Suprapubic skin (tissue), 4 donors: ENCODE results near the gene VPS13C. TPM values are rescaled to one million over a fixed set of nuclear protein-coding genes. Genes with fewer than 3 reads are reported as not detected.

Experiments used
- DNase-seq, 2 donors: peaks; one replicate each; pipeline ENCODE4 v3.0.0-alpha.2; 2019; ENCODE audit warnings: low spot score in 2 of 2
- H3K27ac ChIP-seq: fragments of 200-600 bp; sonication (generic); one replicate; pipeline ENCODE4 v1.5.1; 2019
- H3K27me3 ChIP-seq: fragments of 200-600 bp; sonication (generic); one replicate; pipeline ENCODE4 v1.5.1; 2019
- H3K36me3 ChIP-seq: fragments of 200-600 bp; sonication (generic); one replicate; pipeline ENCODE4 v1.5.1; 2019
- H3K4me1 ChIP-seq: fragments of 200-600 bp; sonication (generic); one replicate; pipeline ENCODE4 v1.5.1; 2019
- H3K4me3 ChIP-seq: fragments of 200-600 bp; sonication (generic); one replicate; pipeline ENCODE4 v1.5.1; 2019; ENCODE audit warnings: mild to moderate bottlenecking
- H3K9me3 ChIP-seq: fragments of 200-600 bp; sonication (generic); one replicate; pipeline ENCODE4 v1.5.1; 2019
- EP300 ChIP-seq: sonication (generic); formaldehyde crosslinking; IDR thresholded peaks from one replicate; pipeline ENCODE4 v1.6.1; 2017; ENCODE audit warnings: antibody characterized with exemption
- POLR2A ChIP-seq, 2 donors: fragments of 450-650 bp; IDR thresholded peaks; one replicate each; pipeline ENCODE4 v1.6.1; 2017; ENCODE audit warnings: antibody characterized with exemption in 2 of 2, mild to moderate bottlenecking in 2 of 2, moderate library complexity in 2 of 2
- POLR2AphosphoS5 ChIP-seq, 3 donors: sonication (generic); formaldehyde crosslinking; IDR thresholded peaks; one replicate each; pipeline ENCODE4 v1.6.1; 2017; ENCODE audit warnings: antibody characterized with exemption in 3 of 3
- WGBS: methylation state at CpG from one replicate; pipeline ENCODE4 v1.1.5; 2018; 5-methylcytosine and 5-hydroxymethylcytosine counted together
- total RNA-seq, 4 donors: library from RNA; depleted of rRNA; stranded (reverse); fragments of >200 nt; gene quantifications; one replicate each; pipeline ENCODE4 v1.1.0, GENCODE V29; 2016
- TF ChIP-seq, protein P1 (sequence below), 2 donors: fragments of 200-600 bp in 1 of 2; fragments of 450-650 bp in 1 of 2; sonication (generic) in 1 of 2; IDR thresholded peaks; one replicate each; pipeline ENCODE4 v1.5.1; 2016 to 2019; ENCODE audit warnings: antibody characterized with exemption in 2 of 2, mild to moderate bottlenecking in 1 of 2, moderate library complexity in 1 of 2

Gene VPS13C
- total RNA-seq, 4 donors from 2014 or later, result 30.4 to 74.3 (median 42.8) TPM

DNA sequence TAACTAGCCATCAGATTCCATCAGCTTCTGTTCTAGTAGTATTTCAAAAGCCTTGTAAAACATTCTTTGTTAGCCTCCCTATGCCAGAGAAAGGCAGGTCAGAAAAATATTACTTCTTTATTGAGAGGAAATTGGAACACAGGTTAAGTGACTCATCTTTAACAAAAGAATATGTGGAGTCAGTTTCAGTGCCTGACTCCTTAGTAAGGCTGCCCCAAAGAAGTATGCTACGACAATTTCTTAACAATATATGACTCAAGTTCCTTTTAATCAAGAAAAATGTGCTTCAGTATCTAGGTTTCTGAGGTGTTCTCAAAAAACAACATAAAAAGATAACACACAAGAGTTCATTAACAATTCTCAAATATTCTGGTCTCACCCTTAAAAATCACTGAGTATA is 139.2 kb downstream of the VPS13C start:
- peaks cover 52% of the 10 kb centered on the region for H3K36me3 ChIP-seq
- H3K4me3 ChIP-seq, result no peak overlapping the region
- H3K27ac ChIP-seq, result no peak overlapping the region
- H3K27me3 ChIP-seq, result no peaks in the 10 kb centered on the region
- no peak for TF ChIP-seq POLR2A (IDR thresholded peaks at IDR 0.05)
- H3K4me1 ChIP-seq, result no peaks in the 10 kb centered on the region
- DNase-seq, result no peak
- WGBS, result 94% methylated on average over 1 of the region's 1 CpG
- no peaks in the 10 kb centered on the region for H3K9me3 ChIP-seq

DNA sequence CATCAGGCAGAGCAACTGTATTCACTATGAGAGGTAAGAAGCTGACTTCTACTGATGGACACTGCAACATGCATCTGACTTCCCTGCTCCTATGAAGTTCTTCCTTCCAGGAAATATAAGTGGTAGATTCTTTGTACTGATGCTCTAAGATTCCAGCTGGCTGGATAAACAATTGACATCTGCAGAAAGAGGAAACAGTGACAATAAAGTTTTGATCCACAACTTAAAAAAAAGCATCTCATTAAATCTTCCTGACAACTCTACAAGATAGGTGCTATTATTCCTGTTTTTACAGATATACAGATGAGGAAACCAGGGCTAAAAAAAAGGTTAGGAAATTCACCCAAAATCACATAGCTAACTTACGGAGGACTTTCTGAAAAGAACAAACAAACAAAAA is 142.8 kb downstream of the VPS13C start:
- Histone ChIP-seq H3K4me3 (no peak overlapping the region), H3K4me1 (no peaks in the 10 kb centered on the region), H3K27me3 (no peaks in the 10 kb centered on the region), H3K36me3 (peaks cover 68% of the 10 kb centered on the region), H3K9me3 (no peaks in the 10 kb centered on the region), H3K27ac (no peak overlapping the region)
- TF ChIP-seq POLR2AphosphoS5 (IDR thresholded peaks at IDR 0.05) (no peak), POLR2A (IDR thresholded peaks at IDR 0.05) (no peak), EP300 (no peak)
- TF ChIP-seq, protein P1, sequence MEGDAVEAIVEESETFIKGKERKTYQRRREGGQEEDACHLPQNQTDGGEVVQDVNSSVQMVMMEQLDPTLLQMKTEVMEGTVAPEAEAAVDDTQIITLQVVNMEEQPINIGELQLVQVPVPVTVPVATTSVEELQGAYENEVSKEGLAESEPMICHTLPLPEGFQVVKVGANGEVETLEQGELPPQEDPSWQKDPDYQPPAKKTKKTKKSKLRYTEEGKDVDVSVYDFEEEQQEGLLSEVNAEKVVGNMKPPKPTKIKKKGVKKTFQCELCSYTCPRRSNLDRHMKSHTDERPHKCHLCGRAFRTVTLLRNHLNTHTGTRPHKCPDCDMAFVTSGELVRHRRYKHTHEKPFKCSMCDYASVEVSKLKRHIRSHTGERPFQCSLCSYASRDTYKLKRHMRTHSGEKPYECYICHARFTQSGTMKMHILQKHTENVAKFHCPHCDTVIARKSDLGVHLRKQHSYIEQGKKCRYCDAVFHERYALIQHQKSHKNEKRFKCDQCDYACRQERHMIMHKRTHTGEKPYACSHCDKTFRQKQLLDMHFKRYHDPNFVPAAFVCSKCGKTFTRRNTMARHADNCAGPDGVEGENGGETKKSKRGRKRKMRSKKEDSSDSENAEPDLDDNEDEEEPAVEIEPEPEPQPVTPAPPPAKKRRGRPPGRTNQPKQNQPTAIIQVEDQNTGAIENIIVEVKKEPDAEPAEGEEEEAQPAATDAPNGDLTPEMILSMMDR (IDR thresholded peaks at IDR 0.05), result no peak
- no peak for DNase-seq
- 97% methylated on average over 1 of the region's 1 CpG for WGBS

DNA sequence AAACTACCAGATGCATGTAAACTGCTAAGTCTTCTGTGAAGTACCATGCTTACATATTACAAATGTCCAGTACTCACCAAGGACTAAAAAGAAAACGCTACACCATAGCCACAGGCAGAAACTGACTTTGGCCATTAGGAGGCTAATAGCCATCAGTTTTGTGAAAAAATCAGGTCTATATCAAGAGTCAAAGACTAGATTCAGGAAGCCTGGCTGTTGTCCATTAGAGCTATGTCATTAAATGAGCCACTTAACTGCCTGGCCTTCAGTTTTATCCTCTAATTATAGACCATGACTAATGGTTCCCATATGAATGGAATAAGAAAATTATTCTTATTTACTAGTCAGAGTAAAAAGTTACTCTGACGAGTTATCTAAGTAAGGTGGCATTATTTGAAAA is 144.1 kb downstream of the VPS13C start:
- TF ChIP-seq POLR2AphosphoS5 (IDR thresholded peaks at IDR 0.05), result no peak
- TF ChIP-seq, protein P1 (IDR thresholded peaks at IDR 0.05), result no peak
- TF ChIP-seq EP300, result no peak
- TF ChIP-seq POLR2A (IDR thresholded peaks at IDR 0.05), result no peak
- Histone ChIP-seq H3K9me3 (no peaks in the 10 kb centered on the region), H3K4me1 (no peaks in the 10 kb centered on the region), H3K36me3 (peaks cover 56% of the 10 kb centered on the region), H3K4me3 (no peak overlapping the region), H3K27ac (no peak overlapping the region), H3K27me3 (no peaks in the 10 kb centered on the region)
- 77% methylated on average over 2 of the region's 2 CpGs for WGBS
- no peak for DNase-seq

DNA sequence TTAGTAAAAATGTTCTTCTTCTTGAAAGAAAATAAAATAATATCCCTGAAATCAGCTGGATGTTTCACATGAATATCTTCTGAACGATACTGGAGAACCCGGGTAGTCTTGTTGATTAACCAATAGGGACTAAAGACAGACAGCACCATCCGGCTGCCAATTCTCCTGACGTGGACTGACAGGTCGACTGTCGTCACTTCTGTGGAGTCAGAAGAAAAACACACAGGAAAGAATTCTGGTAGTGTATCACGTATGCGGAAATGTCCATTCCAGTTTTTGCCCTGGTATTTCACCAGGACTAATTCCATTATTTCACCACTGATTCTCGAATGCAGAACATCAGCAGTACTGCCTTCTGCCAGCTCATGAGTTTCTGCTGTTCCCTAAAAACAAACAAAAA is 144.6 kb downstream of the VPS13C start:
- Histone ChIP-seq H3K4me1 (no peaks in the 10 kb centered on the region), H3K27me3 (no peaks in the 10 kb centered on the region), H3K36me3 (peaks cover 52% of the 10 kb centered on the region), H3K27ac (no peak overlapping the region), H3K4me3 (no peak overlapping the region), H3K9me3 (no peaks in the 10 kb centered on the region)
- TF ChIP-seq POLR2AphosphoS5 (IDR thresholded peaks at IDR 0.05), result no peak
- no peak for TF ChIP-seq POLR2A (IDR thresholded peaks at IDR 0.05)
- TF ChIP-seq, protein P1 (IDR thresholded peaks at IDR 0.05), result no peak
- no peak for TF ChIP-seq EP300
- 91% methylated on average over 9 of the region's 9 CpGs for WGBS
- no peak for DNase-seq

DNA sequence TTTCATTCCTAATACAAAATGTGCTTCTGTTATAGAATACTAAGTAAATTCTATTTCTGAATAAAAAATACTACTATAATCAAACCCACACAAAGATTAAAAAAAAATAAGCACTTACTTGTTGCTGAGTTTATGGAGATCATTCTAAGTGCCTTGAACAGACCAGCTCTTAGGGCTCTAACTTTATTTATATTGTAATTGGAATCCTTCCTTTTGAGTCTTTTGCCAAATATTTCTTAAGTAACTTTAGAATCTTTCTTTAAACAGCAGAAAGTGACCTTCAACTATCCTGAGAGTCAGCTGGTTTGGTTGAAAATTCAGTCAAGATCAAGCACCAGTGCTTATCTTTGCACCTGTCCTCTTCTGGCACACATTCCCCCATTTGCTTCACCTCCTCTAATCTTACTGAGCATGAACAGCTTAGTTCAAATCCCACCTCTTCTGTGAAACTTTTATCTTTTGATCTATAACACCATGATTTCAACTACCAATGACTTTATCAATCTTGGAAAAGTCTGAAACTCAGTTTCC is 149.3 kb downstream of the VPS13C start:
- Histone ChIP-seq H3K4me1 (no peaks in the 10 kb centered on the region), H3K27me3 (no peaks in the 10 kb centered on the region), H3K27ac (no peak overlapping the region), H3K36me3 (peaks cover 52% of the 10 kb centered on the region), H3K4me3 (no peak overlapping the region), H3K9me3 (no peaks in the 10 kb centered on the region)
- no peak for DNase-seq
- TF ChIP-seq POLR2A (IDR thresholded peaks at IDR 0.05) (no peak), POLR2AphosphoS5 (IDR thresholded peaks at IDR 0.05) (no peak), EP300 (no peak)
- TF ChIP-seq, protein P1 (IDR thresholded peaks at IDR 0.05), result no peak

DNA sequence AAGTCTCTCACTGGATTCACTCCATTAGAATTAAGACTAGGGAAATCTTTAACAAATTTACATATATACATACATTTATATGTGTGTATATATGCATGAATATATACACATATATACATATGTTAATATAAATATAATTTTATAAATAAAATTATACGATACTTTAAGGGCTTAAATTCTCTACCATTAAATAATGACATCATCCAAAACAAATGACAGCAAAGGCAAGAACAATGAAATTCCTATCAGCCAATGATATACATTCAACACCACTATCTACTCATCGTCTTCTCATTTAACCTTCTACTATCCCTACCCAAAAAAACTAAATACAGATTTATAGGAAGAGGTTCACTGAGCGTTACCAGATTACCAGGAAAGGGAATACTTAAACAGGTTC is 152.0 kb downstream of the VPS13C start:
- no peak overlapping the region for H3K4me3 ChIP-seq
- no peak for DNase-seq
- H3K36me3 ChIP-seq, result peaks cover 43% of the 10 kb centered on the region
- H3K27me3 ChIP-seq, result no peaks in the 10 kb centered on the region
- no peak overlapping the region for H3K27ac ChIP-seq
- 97% methylated on average over 3 of the region's 3 CpGs for WGBS
- no peaks in the 10 kb centered on the region for H3K4me1 ChIP-seq
- TF ChIP-seq EP300 (no peak), POLR2AphosphoS5 (IDR thresholded peaks at IDR 0.05) (no peak), POLR2A (IDR thresholded peaks at IDR 0.05) (no peak)
- TF ChIP-seq, protein P1 (IDR thresholded peaks at IDR 0.05), result no peak
- no peaks in the 10 kb centered on the region for H3K9me3 ChIP-seq
